Prostate gland (tissue), 2 donors: ENCODE measurements around the gene ATP6V0D1. TPM values are rescaled to one million over a fixed set of nuclear protein-coding genes. Genes with fewer than 3 reads are reported as not detected.

Experiments
- DNase-seq: peaks from one replicate; pipeline ENCODE4 v3.0.0-alpha.2; 2019; ENCODE audit warnings: low spot score
- H3K27ac ChIP-seq, 2 donors: fragments of 200-600 bp; sonication (generic); 2 replicates each; pipeline ENCODE4 v1.5.1; 2017 to 2019
- H3K27me3 ChIP-seq: fragments of 200-600 bp; sonication (generic); replicated peaks from 2 replicates; pipeline ENCODE4 v1.5.1; 2019; ENCODE audit not compliant: insufficient read depth
- H3K36me3 ChIP-seq, 2 donors: fragments of 200-600 bp; sonication (generic); 1 replicate in 1 of 2; 2 replicates in 1 of 2; pipeline versions ENCODE4 v1.5.1 to v1.8.1; 2017 to 2019
- H3K4me1 ChIP-seq: fragments of 200-600 bp; sonication (generic); replicated peaks from 2 replicates; pipeline ENCODE4 v1.5.1; 2019
- H3K4me3 ChIP-seq, 2 donors: fragments of 200-600 bp; sonication (generic); 2 replicates each; pipeline ENCODE4 v1.5.1; 2017 to 2019
- H3K9me3 ChIP-seq: fragments of 200-600 bp; sonication (generic); 2 replicates; pipeline ENCODE4 v1.5.1; 2017
- CTCF ChIP-seq, 4 experiments: fragments of 200-600 bp in 2 of 4; fragments of 450-650 bp in 2 of 4; sonication (generic) in 2 of 4; IDR thresholded peaks; 1 replicate in 3 of 4; 2 replicates in 1 of 4; pipeline ENCODE4 v1.5.1; 2016 to 2019; ENCODE audit warnings: antibody characterized with exemption in 4 of 4, mild to moderate bottlenecking in 2 of 4, moderate library complexity in 2 of 4
- POLR2A ChIP-seq: fragments of 450-650 bp; IDR thresholded peaks from one replicate; pipeline ENCODE4 v1.6.1; 2016; ENCODE audit warnings: antibody characterized with exemption, mild to moderate bottlenecking
- POLR2AphosphoS5 ChIP-seq: sonication (generic); formaldehyde crosslinking; IDR thresholded peaks from one replicate; pipeline ENCODE4 v1.6.1; 2017; ENCODE audit warnings: antibody characterized with exemption
- WGBS: methylation state at CpG from one replicate; pipeline ENCODE4 v1.1.5; 2018; 5-methylcytosine and 5-hydroxymethylcytosine counted together
- intact Hi-C: fragments of 100-400 bp; cut with DNase I; formaldehyde crosslinking; loops from one replicate; pipeline ENCODE4 v1.14.2; 2022
- total RNA-seq, 2 donors: library from RNA; depleted of rRNA; stranded (reverse); fragments of >200 nt; gene quantifications; one replicate each; pipeline ENCODE4 v1.1.0, GENCODE V29; 2016

The ATP6V0D1 gene
- total RNA-seq, 2 donors from 2014 or later: 98.3 to 138 TPM

- Histone ChIP-seq H3K4me3 (no peak overlapping the region), H3K36me3 (no peaks in the 10 kb centered on the region), H3K27ac (peak overlapping the region; percentile 29 to 86), H3K27me3 (no peaks in the 10 kb centered on the region), H3K9me3 (no peaks in the 10 kb centered on the region), H3K4me1 (peaks cover 45% of the 10 kb centered on the region)
- no peak for TF ChIP-seq CTCF (IDR thresholded peaks at IDR 0.05)
- no peak for TF ChIP-seq POLR2AphosphoS5
- TF ChIP-seq POLR2A: no peak
- 68% methylated on average over 3 of the region's 3 CpGs for WGBS
- intact Hi-C loops: no loop called here
- DNase-seq: no peak
Measured at GRCh38 chr16:67449739-67450138, 31.2 kb downstream of the ATP6V0D1 start.

- H3K4me3 ChIP-seq: no peak overlapping the region
- 61% methylated on average over 2 of the region's 2 CpGs for WGBS
- H3K9me3 ChIP-seq: no peaks in the 10 kb centered on the region
- DNase-seq: no peak
- peak overlapping the region; percentile 29 to 86 for H3K27ac ChIP-seq
- intact Hi-C loops: no loop called here
- H3K27me3 ChIP-seq: no peaks in the 10 kb centered on the region
- no peaks in the 10 kb centered on the region for H3K36me3 ChIP-seq
- peaks cover 45% of the 10 kb centered on the region for H3K4me1 ChIP-seq
- no peak for TF ChIP-seq CTCF (IDR thresholded peaks at IDR 0.05)
- TF ChIP-seq POLR2AphosphoS5: no peak
- TF ChIP-seq POLR2A: no peak
Measured at GRCh38 chr16:67449336-67449735, 31.6 kb downstream of the ATP6V0D1 start.

- no peaks in the 10 kb centered on the region for H3K36me3 ChIP-seq
- no peak overlapping the region for H3K4me3 ChIP-seq
- intact Hi-C loops: no loop called here
- no peaks in the 10 kb centered on the region for H3K9me3 ChIP-seq
- peaks cover 45% of the 10 kb centered on the region for H3K4me1 ChIP-seq
- no peaks in the 10 kb centered on the region for H3K27me3 ChIP-seq
- WGBS: 95% methylated on average over 5 of the region's 5 CpGs
- H3K27ac ChIP-seq: no peak overlapping the region
- no peak for DNase-seq
- no peak for TF ChIP-seq CTCF (IDR thresholded peaks at IDR 0.05)
- no peak for TF ChIP-seq POLR2AphosphoS5
- no peak for TF ChIP-seq POLR2A
Measured at GRCh38 chr16:67448580-67448979, 32.4 kb downstream of the ATP6V0D1 start.

GRCh38 chr16:67447508-67448076, 33.4 kb downstream of the ATP6V0D1 start:
- no peaks in the 10 kb centered on the region for H3K27me3 ChIP-seq
- intact Hi-C loops: no loop called here
- H3K9me3 ChIP-seq: no peaks in the 10 kb centered on the region
- peaks cover 46% of the 10 kb centered on the region for H3K4me1 ChIP-seq
- no peak for DNase-seq
- no peak for TF ChIP-seq POLR2AphosphoS5
- peak in 1 of 4 experiments; percentile 21 for TF ChIP-seq CTCF (IDR thresholded peaks at IDR 0.05)
- 71% methylated on average over 4 of the region's 6 CpGs for WGBS
- H3K4me3 ChIP-seq: no peak overlapping the region
- no peak overlapping the region for H3K27ac ChIP-seq
- no peaks in the 10 kb centered on the region for H3K36me3 ChIP-seq

- Histone ChIP-seq H3K27me3 (no peaks in the 10 kb centered on the region), H3K27ac (no peak overlapping the region), H3K36me3 (no peaks in the 10 kb centered on the region), H3K4me1 (peaks cover 43% of the 10 kb centered on the region), H3K4me3 (no peak overlapping the region), H3K9me3 (no peaks in the 10 kb centered on the region)
- DNase-seq: no peak
- TF ChIP-seq POLR2A: no peak
- no peak for TF ChIP-seq POLR2AphosphoS5
- no peak for TF ChIP-seq CTCF (IDR thresholded peaks at IDR 0.05)
- WGBS: 74% methylated on average over 8 of the region's 8 CpGs
- intact Hi-C loops: no loop called here
Measured at GRCh38 chr16:67446968-67447507, 33.9 kb downstream of the ATP6V0D1 start.
